NK-92 (cell line): Measurements from ENCODE around the gene ARHGAP1.

ENCODE experiments used
- DNase-seq: peaks from one replicate; lab custom pipeline; 2025; ENCODE audit not compliant: unreplicated experiment; lab: John Stamatoyannopoulos, UW

The ARHGAP1 gene

GRCh38 chr11:46695345-46696211 is 4.8 kb downstream of the ARHGAP1 start:
- DNase-seq, result no peak

- DNase-seq, result no peak
Measured at GRCh38 chr11:46694607-46695006, 5.8 kb downstream of the ARHGAP1 start.

GRCh38 chr11:46694072-46694471 is 6.3 kb downstream of the ARHGAP1 start:
- DNase-seq, result no peak

- no peak for DNase-seq
Measured at GRCh38 chr11:46693597-46694012, 6.8 kb downstream of the ARHGAP1 start.

GRCh38 chr11:46692450-46692849 is 8.0 kb downstream of the ARHGAP1 start:
- no peak for DNase-seq

- DNase-seq, result no peak
Measured at GRCh38 chr11:46690702-46691101, 9.7 kb downstream of the ARHGAP1 start.

GRCh38 chr11:46686886-46687795 is 13.3 kb downstream of the ARHGAP1 start:
- DNase-seq, result no peak

GRCh38 chr11:46684367-46684766 is 16.1 kb downstream of the ARHGAP1 start:
- no peak for DNase-seq

GRCh38 chr11:46682773-46683752 is 17.4 kb downstream of the ARHGAP1 start:
- no peak for DNase-seq

- no peak for DNase-seq
Measured at GRCh38 chr11:46681814-46682213, 18.6 kb downstream of the ARHGAP1 start.

GRCh38 chr11:46680815-46681214 is 19.6 kb downstream of the ARHGAP1 start:
- no peak for DNase-seq

- DNase-seq, result no peak
Measured at GRCh38 chr11:46680164-46680760, 20.2 kb downstream of the ARHGAP1 start.

GRCh38 chr11:46679241-46680163 is 20.9 kb downstream of the ARHGAP1 start:
- no peak for DNase-seq

GRCh38 chr11:46678741-46679130 is 21.7 kb downstream of the ARHGAP1 start:
- DNase-seq, result no peak

- no peak for DNase-seq
Measured at GRCh38 chr11:46677991-46678740, 22.3 kb downstream of the ARHGAP1 start.

- no peak for DNase-seq
Measured at GRCh38 chr11:46677169-46677568, 23.2 kb downstream of the ARHGAP1 start.

- DNase-seq, result no peak
Measured at GRCh38 chr11:46676436-46677158, 23.8 kb downstream of the ARHGAP1 start.

GRCh38 chr11:46675949-46676348 is 24.5 kb downstream of the ARHGAP1 start:
- DNase-seq, result no peak
